Measurements from ENCODE around the gene INAFM2. TPM values are rescaled to one million over a fixed set of nuclear protein-coding genes. Genes with fewer than 3 reads are reported as not detected.

The INAFM2 gene
- total and polyA plus RNA-seq, 2 experiments from 2014 or later: 18.1 to 32.7 TPM

- no peak for TF ChIP-seq CTCF (conservative IDR thresholded peaks at IDR 0.05; ENCODE audit: low read depth in 2 of 2)
- TF ChIP-seq ETS1 (IDR thresholded peaks at IDR 0.05): no peak
- TF ChIP-seq EZH2phosphoT487 (IDR thresholded peaks at IDR 0.05; ENCODE audit: unreplicated experiment): no peak
- ATAC-seq (no peak), DNase-seq (ENCODE audit: low spot score) (no peak)
- H3K4me1 ChIP-seq (ENCODE audit: insufficient read depth): peaks cover 23% of the 10 kb centered on the region
- Mint-ChIP-seq H3K27ac (no peak overlapping the region), H3K36me3 (ENCODE audit: low read depth) (peaks cover 5% of the 10 kb centered on the region; the same call in 2 of the 3 replicates), H3K4me1 (peaks cover 29% of the 10 kb centered on the region), H3K4me3 (no peak overlapping the region; the same call in 2 of the 3 replicates), H3K27me3 (ENCODE audit: insufficient read depth, low read depth, poor library complexity) (peaks cover 34% of the 10 kb centered on the region), H3K9me3 (no peaks in the 10 kb centered on the region; the same call in 2 of the 3 replicates)
- H4K20me1 ChIP-seq (replicated peaks; ENCODE audit: insufficient read depth): peaks cover 6% of the 10 kb centered on the region
- H3K79me2 ChIP-seq (replicated peaks; ENCODE audit: insufficient read depth): peaks cover 10% of the 10 kb centered on the region
- H3F3A ChIP-seq (replicated peaks; ENCODE audit: low read depth): peaks cover 7% of the 10 kb centered on the region; the same call in 1 of the 2 replicates
- H3K9me2 ChIP-seq (ENCODE audit: insufficient read depth): no peaks in the 10 kb centered on the region
- H3K27ac ChIP-seq (ENCODE audit: low read depth): no peak overlapping the region
- H2AFZ ChIP-seq: no peak overlapping the region
- H3K4me2 ChIP-seq: no peak overlapping the region
- no peak overlapping the region for H3K4me3 ChIP-seq
- peaks cover 30% of the 10 kb centered on the region for H3K27me3 ChIP-seq (ENCODE audit: insufficient read depth)
- H3K36me3 ChIP-seq (ENCODE audit: insufficient read depth): no peaks in the 10 kb centered on the region
Measured at GRCh38 chr15:40320409-40320808, 3.1 kb upstream of the INAFM2 start.

- Histone ChIP-seq H3K79me2 (replicated peaks; ENCODE audit: insufficient read depth) (peaks cover 16% of the 10 kb centered on the region), H2AFZ (no peak overlapping the region), H3K36me3 (ENCODE audit: insufficient read depth) (no peaks in the 10 kb centered on the region), H3K27me3 (ENCODE audit: insufficient read depth) (peaks cover 34% of the 10 kb centered on the region), H3K4me1 (ENCODE audit: insufficient read depth) (peaks cover 28% of the 10 kb centered on the region), H4K20me1 (replicated peaks; ENCODE audit: insufficient read depth) (peaks cover 9% of the 10 kb centered on the region), H3K9me2 (ENCODE audit: insufficient read depth) (no peaks in the 10 kb centered on the region), H3K4me2 (no peak overlapping the region), H3K4me3 (no peak overlapping the region), H3F3A (replicated peaks; ENCODE audit: low read depth) (peaks cover 13% of the 10 kb centered on the region; the same call in 1 of the 2 replicates), H3K27ac (ENCODE audit: low read depth) (no peak overlapping the region)
- Mint-ChIP-seq H3K27me3 (ENCODE audit: insufficient read depth, low read depth, poor library complexity) (peaks cover 34% of the 10 kb centered on the region), H3K36me3 (ENCODE audit: low read depth) (peaks cover 6% of the 10 kb centered on the region; the same call in 2 of the 3 replicates), H3K4me1 (peaks cover 34% of the 10 kb centered on the region), H3K27ac (no peak overlapping the region), H3K9me3 (no peaks in the 10 kb centered on the region; the same call in 2 of the 3 replicates), H3K4me3 (peak overlapping the region; percentile 6; the same call in 1 of the 3 replicates)
- DNase-seq (ENCODE audit: low spot score) (peak; percentile 89), ATAC-seq (peak; percentile 14)
- TF ChIP-seq ZNF331 (CRISPR knock-in tag; IDR thresholded peaks at IDR 0.05; ENCODE audit: low read depth): no peak
- no peak for TF ChIP-seq STAT1 (IDR thresholded peaks at IDR 0.05; ENCODE audit: unreplicated experiment)
- peak; percentile 80 to 98 for TF ChIP-seq CTCF (conservative IDR thresholded peaks at IDR 0.05; ENCODE audit: low read depth in 2 of 2)
Measured at GRCh38 chr15:40320931-40321371, 2.5 kb upstream of the INAFM2 start.

Measured in GM23338 (cell line).